Ascending aorta (tissue), 2 donors: Measurements from ENCODE around the gene CSPG4. TPM values are rescaled to one million over a fixed set of nuclear protein-coding genes. Genes with fewer than 3 reads are reported as not detected.
A peak's percentile ranks its signal among the peaks of the same experiment; 100 is the strongest.
"Not testable (repeated sequence)": the region's sequence is repeated elsewhere in the genome, so short reads cannot be mapped to it uniquely, and the experiment has no call there.

Source experiments
- DNase-seq, 2 donors: peaks; one replicate each; pipeline ENCODE4 v3.0.0-alpha.2; 2019; ENCODE audit warnings: low spot score in 2 of 2
- H3K27ac ChIP-seq, 2 donors: fragments of 200-600 bp; sonication (generic); one replicate each; pipeline ENCODE4 v1.5.1; 2016 to 2017; ENCODE audit warnings: mild to moderate bottlenecking in 1 of 2
- H3K27me3 ChIP-seq: fragments of 200-600 bp; sonication (generic); one replicate; pipeline ENCODE4 v1.5.1; 2017
- H3K36me3 ChIP-seq, 2 donors: fragments of 200-600 bp; sonication (generic); one replicate each; pipeline ENCODE4 v1.5.1; 2016
- H3K4me1 ChIP-seq, 2 donors: fragments of 200-600 bp; sonication (generic); one replicate each; pipeline ENCODE4 v1.5.1; 2016 to 2017; ENCODE audit warnings: mild to moderate bottlenecking in 1 of 2
- H3K4me3 ChIP-seq, 2 donors: fragments of 200-600 bp; sonication (generic); one replicate each; pipeline ENCODE4 v1.5.1; 2016 to 2017; ENCODE audit warnings: mild to moderate bottlenecking in 1 of 2
- H3K9me3 ChIP-seq, 2 donors: fragments of 200-600 bp; sonication (generic); one replicate each; pipeline ENCODE4 v1.5.1; 2016
- intact Hi-C: fragments of 100-400 bp; cut with DNase I; formaldehyde crosslinking; loops from one replicate; pipeline ENCODE4 v1.15.1; 2023
- total RNA-seq: library from RNA; depleted of rRNA; stranded (reverse); fragments of >200 nt; gene quantifications from one replicate; pipeline ENCODE4 v1.1.0, GENCODE V29; 2016
- TF ChIP-seq, protein P1 (sequence below), 3 experiments: fragments of 200-600 bp in 2 of 3; fragments of 450-650 bp in 1 of 3; sonication (generic) in 2 of 3; IDR thresholded peaks; one replicate each; pipeline ENCODE4 v1.5.1; 2016 to 2019; ENCODE audit warnings: antibody characterized with exemption in 3 of 3, mild to moderate bottlenecking in 1 of 3, moderate library complexity in 1 of 3

The CSPG4 gene
- total RNA-seq, 1 donor from 2014 or later = 258 TPM

- intact Hi-C loops = loop anchor here (5.0 kb wide), 1 partner anchor 106 kb away; the partner anchor contains the start of gene PTPN9
- Histone ChIP-seq H3K36me3 (peaks cover 93 to 99% of the 10 kb centered on the region in 2 donors), H3K27ac (peak overlapping the region; percentile 12 to 60)
- not testable (repeated sequence) for H3K27me3 ChIP-seq, DNase-seq, H3K4me3 ChIP-seq, H3K4me1 ChIP-seq, H3K9me3 ChIP-seq
- TF ChIP-seq, protein P1, sequence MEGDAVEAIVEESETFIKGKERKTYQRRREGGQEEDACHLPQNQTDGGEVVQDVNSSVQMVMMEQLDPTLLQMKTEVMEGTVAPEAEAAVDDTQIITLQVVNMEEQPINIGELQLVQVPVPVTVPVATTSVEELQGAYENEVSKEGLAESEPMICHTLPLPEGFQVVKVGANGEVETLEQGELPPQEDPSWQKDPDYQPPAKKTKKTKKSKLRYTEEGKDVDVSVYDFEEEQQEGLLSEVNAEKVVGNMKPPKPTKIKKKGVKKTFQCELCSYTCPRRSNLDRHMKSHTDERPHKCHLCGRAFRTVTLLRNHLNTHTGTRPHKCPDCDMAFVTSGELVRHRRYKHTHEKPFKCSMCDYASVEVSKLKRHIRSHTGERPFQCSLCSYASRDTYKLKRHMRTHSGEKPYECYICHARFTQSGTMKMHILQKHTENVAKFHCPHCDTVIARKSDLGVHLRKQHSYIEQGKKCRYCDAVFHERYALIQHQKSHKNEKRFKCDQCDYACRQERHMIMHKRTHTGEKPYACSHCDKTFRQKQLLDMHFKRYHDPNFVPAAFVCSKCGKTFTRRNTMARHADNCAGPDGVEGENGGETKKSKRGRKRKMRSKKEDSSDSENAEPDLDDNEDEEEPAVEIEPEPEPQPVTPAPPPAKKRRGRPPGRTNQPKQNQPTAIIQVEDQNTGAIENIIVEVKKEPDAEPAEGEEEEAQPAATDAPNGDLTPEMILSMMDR (IDR thresholded peaks at IDR 0.05) = peak; percentile 70 to 75 (median 72)
Measured at GRCh38 chr15:75683646-75684312, 28.9 kb downstream of the CSPG4 start.

GRCh38 chr15:75682181-75683135, 30.2 kb downstream of the CSPG4 start:
- Histone ChIP-seq H3K4me1 (peaks cover 0 to 9% of the 10 kb centered on the region in 2 donors), H3K4me3 (no peak overlapping the region), H3K27me3 (no peaks in the 10 kb centered on the region), H3K27ac (peak overlapping the region; percentile 38 to 60), H3K36me3 (peaks cover 93 to 98% of the 10 kb centered on the region in 2 donors), H3K9me3 (no peaks in the 10 kb centered on the region)
- TF ChIP-seq, protein P1 (IDR thresholded peaks at IDR 0.05) = no peak
- no peak for DNase-seq
- intact Hi-C loops = loop anchor here (5.0 kb wide), 1 partner anchor 105 kb away; the partner anchor contains the start of gene PTPN9

GRCh38 chr15:75680007-75680789, 32.5 kb downstream of the CSPG4 start:
- intact Hi-C loops = loop anchor here (5.0 kb wide), 1 partner anchor 103 kb away; the partner anchor contains the start of gene PTPN9
- TF ChIP-seq, protein P1 (IDR thresholded peaks at IDR 0.05) = no peak
- H3K4me3 ChIP-seq = no peak overlapping the region
- H3K27me3 ChIP-seq = no peaks in the 10 kb centered on the region
- peak overlapping the region; percentile 21 to 23 for H3K27ac ChIP-seq
- H3K36me3 ChIP-seq = peaks cover 93 to 96% of the 10 kb centered on the region in 2 donors
- H3K9me3 ChIP-seq = no peaks in the 10 kb centered on the region
- peaks cover 4 to 20% of the 10 kb centered on the region in 2 donors for H3K4me1 ChIP-seq
- no peak for DNase-seq

- H3K36me3 ChIP-seq = peaks cover 76 to 77% of the 10 kb centered on the region in 2 donors
- DNase-seq, H3K4me3 ChIP-seq, H3K27me3 ChIP-seq, H3K9me3 ChIP-seq, intact Hi-C loops, H3K27ac ChIP-seq: not testable (repeated sequence)
- H3K4me1 ChIP-seq = peaks cover 20 to 36% of the 10 kb centered on the region in 2 donors
Measured at GRCh38 chr15:75678324-75678690, 34.3 kb downstream of the CSPG4 start.

GRCh38 chr15:75677465-75678323, 35.0 kb downstream of the CSPG4 start:
- Histone ChIP-seq H3K27me3 (no peaks in the 10 kb centered on the region), H3K36me3 (peaks cover 69 to 70% of the 10 kb centered on the region in 2 donors), H3K9me3 (no peaks in the 10 kb centered on the region), H3K4me1 (peaks cover 25 to 42% of the 10 kb centered on the region in 2 donors), H3K4me3 (no peak overlapping the region), H3K27ac (peak overlapping the region; percentile 6 to 95)
- intact Hi-C loops = no loop called here
- TF ChIP-seq, protein P1 (IDR thresholded peaks at IDR 0.05) = no peak
- DNase-seq = no peak
